Brain pericyte (primary cell): ENCODE data around the gene HILPDA.

ENCODE experiments used
- DNase-seq: peaks from one replicate; pipeline ENCODE4 v3.0.0-alpha.2; 2012; ENCODE audit warnings: low read depth, low spot score

Gene HILPDA, protein sequence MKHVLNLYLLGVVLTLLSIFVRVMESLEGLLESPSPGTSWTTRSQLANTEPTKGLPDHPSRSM

DNA sequence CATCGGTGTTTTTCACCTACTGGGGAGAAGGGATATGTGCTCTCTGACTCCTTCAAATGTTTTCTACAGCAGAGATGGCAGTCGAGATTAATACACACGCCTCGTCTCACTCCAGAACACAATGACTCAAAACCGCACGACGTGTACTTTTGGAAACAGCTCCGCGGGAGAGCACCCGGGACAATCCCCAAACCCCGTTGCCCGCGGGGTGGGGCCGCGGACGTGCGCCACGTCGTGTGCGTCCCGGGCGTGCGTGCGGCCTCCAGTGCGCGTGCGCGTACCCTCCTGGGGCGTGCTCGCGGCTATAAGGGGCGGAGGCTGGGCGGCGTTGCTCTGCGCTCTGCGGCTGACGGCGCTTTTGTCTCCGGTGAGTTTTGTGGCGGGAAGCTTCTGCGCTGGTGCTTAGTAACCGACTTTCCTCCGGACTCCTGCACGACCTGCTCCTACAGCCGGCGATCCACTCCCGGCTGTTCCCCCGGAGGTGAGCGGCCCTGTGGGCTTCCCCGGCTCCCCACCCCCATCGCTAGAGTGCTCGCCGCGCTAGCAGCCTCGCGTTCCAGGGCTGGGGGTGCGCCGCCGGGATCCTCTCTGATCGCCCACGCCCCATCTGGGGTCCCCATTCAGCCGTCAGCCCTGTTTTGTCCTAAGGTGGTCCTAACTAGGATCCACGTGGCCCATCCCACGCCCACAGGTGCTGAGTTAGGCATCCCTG lies at the start of gene HILPDA:
Gene HILPDA (plus strand): TSS at position 336 of the 712 bp plus-strand sequence. CDS start 1,391 bp downstream, outside the sequence.
- DNase-seq = peak; percentile 63

DNA sequence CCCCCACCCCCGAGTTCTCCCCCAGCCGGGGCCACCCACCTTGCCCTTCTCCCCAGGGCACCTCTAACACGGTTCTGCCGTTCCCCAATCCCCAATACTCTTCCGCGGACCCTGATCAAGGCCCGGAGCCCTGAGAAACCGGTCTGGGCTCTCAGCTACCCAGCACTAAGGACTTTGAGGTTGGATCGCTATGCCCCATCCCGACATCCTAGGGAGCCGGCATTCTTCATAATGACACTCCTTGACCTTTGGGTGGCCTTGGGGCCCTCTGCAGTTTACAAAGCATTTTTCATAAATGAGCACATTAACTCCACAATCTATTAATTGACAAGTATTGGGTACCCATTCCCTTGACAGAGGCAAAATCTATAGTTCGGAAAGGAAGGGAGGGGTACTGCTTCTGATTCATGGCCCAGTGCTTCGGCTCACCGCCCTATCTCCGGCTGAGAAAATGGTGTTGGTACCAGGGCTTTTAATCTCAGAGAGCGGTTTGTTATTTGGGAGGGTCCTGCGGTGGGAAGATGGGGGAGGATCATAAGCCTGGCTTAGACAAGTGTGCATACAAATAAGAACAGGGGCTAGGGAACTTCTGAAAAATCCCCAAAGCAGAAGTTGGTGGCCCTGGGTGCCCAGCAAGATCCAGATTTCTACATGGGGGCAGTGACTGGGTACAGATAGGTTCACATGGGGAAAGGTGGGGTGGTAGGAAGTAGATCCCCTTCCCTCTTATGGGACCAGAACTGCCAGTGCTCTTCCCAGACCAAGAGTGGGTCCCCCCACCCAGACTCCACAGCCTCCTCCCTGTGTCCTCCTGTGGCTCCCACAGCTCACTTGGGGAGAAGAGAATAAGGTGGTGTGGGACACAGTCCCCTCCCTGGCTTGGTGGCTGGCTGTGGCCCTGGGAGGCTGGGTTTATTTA lies 49.1 kb upstream of the HILPDA start:
- DNase-seq = no peak

DNA sequence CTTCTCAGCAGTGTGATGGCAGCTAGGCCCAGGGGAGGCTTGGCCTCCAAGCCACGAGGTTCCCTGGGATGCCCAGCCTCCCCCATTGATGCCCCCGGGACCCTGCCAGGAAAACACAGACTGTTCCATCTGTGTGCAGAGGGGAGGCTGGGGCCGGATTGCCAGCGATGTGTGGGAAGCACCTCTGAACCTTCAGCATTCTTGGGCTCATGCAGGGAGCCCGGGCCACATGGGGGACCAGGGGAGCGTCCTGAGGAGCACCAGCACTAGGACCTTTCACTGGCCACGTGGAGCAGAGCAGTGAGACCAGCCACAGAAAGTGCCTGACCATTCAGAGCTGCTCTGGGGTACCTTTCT lies 48.5 kb upstream of the HILPDA start:
- DNase-seq = no peak

DNA sequence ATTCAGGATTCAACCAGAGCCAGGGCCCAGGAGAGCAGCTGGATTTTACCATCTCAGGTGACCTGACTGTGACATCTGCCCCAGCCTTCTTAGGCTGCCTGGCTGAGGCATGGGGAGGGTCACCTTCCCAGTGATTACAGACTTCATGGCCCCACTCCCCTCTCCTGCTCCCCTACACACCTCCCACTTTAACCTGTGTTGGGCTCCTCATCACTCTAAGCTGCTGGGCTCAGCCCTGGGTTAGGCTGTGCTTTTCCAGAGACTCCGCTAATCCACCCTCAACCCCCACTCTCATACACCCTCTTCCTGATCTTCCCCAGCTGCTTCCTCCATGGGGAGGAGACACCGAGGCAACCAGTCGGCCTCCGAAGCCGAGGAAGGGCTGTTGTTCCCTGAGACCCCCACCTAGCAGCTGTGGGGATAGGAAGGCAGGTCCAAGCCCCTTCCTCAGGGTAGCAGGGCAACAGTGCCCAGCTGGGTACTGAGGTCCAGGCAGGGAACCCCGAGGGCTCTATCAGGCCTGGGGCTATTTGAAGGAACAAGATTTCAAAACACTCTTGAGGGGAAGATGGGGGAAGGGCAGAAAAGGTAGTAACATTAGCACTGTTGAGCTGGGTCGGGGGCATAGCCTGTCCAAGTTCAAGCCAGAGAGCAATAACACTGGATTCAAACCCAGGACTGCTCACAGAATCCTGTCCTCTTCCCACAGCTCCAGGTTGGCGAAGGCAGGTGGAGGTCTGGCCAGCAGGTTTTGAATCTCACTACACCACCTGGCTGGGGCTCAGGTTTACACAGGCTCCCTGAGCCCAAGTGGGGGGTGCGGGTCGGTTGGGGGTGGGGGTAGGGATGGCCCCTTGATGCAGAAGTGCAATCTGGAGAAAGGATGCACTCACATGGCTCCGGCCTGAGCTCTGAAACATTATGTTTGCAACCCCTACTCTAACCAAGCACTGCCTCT lies 47.6 kb upstream of the HILPDA start:
- DNase-seq = no peak

DNA sequence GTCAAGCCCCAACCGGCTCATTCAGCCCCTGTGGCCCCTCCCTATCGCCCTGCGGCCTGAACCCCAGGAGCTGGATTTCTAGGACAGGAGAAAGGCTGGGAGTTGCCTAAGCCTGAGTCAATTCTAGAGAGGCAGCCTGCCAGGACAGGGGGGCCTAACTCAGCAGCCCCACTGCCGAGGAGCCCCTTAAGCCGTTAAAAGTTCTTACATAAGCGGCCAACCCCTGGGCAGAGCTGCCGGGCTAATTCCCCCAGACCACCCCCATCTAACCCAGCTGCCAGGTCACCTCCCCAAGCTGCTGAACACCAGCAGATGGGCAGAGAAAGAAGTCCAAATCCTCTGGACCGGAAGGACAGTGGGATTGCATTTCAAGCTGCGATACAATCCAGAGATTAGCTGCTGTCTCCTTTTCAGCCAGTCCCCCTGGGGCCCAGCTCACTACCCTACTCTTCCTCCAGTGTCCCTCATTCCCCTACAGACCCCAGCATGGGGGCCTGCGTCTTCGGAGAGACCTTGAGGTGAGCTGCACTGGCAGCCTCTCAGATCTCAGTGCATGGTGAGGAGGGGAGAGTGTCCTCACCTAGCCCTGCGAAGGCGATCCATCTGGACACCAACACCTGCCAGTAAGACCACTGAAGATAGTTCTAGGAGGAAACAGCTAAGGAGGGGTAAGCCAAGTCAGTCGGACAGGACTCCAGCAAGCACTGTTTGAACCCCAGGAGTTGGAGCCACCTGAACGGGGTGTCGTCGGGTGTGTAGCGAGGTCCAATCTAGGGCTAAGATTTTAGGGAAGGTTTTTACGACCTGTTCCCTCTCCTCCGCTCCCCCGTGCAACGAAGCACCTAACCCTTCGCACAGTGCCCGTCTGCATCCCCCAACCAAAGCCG lies 46.7 kb upstream of the HILPDA start:
- no peak for DNase-seq

DNA sequence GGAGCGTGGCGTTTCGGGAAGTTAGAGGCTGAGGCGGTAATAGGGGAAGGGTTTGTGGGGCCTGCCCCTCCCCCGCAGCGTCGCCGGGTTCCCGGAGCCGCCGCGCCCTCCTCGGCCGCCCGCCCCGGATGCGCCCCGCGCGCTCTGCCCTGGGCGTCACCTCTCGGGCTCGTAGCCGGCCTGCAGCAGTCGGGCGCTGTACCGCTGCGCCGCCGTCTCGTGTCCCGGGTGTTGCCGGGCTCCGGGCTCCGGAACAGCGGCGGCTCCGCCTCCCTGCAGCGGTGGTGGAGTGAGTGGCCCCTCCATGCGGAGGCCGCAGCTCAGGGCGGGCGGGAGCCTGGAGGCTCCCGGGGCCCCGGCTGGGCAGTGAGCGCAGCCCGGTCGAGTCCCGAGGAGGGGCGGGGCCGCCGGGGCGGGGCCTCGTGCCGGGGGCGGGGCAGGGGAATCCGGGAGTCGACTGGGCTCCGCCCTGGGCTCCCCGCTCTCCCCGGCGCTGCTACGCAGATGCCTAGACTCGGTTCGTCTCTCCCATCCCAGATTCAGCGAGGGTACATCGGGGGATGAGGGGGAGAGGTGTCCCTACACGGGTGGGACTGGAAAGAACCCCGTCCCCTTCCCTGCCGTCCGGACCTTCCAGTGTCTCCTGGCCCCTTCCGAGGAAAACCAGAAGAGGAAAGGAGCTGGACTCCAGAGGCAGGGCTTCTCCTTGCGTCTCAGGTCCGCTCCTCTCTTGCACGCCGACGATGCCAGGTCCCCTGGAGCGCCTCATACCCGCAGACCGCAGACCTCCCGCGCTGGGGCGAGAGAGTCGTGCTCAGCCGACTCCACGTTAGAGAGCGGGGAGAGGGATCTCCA lies 45.9 kb upstream of the HILPDA start, which contains the start of gene IMPDH1:
Gene IMPDH1 (minus strand): TSS at position 387 of the 855 bp plus-strand sequence. CDS start 81 bp downstream, at position 306.
- peak; percentile 67 for DNase-seq

DNA sequence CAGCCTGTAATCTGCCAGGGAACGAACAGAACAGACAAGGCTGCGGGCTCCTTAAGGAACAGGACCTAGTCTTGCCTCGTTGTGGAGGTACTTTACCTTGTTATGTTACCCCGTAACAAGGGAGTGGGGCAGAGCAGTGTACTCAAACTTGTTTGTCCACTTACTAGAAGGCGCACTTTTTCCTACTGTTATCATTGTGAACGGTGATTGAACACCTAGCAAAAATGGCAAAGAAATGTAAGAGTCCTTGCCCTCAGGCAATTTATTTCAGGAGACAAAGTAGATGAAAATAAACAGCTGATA lies 45.3 kb upstream of the HILPDA start:
- DNase-seq = no peak

DNA sequence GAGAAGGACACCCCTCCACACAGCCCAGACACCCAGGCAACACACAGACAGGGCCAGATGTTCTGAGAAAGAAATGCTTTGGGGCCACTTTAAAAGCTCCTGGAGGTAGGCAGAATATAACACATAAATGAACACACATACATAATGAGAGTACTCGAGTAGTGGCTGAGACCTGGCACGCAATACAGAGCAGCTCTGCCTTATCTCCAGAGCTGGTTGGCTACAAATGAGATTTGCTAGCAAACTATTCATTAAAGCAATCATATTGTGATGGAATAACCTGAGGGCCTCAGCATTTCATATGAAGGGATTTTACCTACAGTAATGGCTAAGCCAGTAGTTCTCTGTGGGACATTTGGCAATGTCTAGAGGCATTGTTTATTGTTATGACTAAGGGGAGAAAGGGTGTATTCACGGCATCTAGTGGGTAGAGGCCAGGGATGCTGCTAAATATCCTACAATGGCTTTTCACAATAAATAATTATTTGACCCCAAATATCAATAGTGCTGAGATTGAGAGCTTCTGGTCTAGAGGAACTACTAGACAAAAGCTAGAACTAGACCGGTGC lies 40.4 kb upstream of the HILPDA start:
- DNase-seq = no peak

DNA sequence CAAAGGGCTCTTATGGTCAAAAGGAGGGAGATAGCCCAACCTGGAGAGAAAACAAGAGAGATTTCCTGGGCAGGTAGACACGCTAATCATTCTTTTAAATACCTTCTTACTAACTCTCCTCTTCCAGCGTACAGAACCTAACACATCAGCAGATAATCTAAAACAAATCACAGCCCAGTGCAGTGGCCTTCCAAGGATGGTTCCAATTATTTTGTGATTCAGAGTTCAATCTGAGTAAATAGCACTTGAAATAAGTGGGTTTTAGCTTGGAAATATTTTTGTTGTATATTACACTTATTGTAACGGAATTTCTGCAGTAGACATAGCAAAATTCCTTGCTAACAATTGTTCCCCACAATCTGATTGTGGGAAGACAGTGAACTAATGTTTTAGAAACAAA lies 38.6 kb upstream of the HILPDA start:
- DNase-seq = no peak

DNA sequence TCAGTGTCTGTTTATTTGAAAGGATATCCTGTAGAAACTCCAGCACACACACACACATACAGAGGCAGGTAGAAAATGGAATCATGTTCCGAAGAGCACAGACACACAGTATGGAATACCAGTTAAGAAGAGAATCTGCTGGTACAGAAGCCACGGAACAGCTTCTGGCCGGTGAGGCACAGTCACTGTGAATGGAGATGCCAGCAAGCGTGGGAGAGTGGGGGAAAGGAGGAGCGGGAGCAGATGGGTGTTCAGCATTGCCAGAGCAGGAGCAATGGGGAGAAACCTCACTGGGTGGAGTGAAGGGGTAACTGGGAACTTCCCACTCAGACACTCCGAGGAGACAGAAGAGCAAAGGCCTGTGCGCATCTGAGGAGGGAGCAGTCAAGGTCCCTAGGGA lies 36.4 kb upstream of the HILPDA start:
- DNase-seq = no peak

DNA sequence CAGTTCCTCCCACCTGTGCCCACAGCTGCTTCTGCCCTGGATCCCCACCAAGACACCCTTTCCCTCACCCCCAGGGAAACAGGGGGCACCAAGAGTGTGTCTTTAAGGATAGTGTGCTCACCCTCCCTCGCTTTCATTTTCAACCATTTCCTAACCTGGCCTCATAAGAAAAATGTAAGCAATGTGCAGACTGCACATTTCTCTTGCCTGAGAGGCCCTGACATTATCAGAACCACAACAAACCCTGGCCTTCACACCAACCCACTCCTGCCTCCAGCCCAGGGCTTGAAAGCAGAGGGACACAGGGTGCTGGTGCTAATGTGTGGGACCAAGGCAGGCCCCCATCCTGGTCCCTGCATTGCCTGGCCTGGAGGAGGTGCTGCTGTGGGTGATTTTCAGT lies 34.9 kb upstream of the HILPDA start:
- DNase-seq = no peak

DNA sequence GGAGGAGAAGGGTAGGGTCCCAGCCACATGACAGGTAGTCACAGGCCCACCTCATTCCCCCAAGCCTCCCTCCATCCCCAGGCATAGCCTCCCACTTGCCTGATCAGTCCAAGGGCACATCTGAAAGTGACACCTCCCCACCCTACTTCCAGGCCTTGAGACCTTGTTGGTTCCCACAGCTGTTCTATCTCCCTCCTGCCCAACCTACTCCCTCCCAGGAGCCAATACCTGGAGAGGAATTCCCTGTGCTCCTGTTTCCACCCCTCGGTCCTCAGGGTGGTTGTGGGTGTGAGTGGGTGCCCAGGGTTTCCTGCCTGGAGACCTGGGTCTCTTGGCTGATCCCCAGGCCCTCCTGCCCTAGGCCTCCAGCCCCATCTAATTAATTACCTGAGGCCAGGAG lies 34.3 kb upstream of the HILPDA start:
- no peak for DNase-seq

DNA sequence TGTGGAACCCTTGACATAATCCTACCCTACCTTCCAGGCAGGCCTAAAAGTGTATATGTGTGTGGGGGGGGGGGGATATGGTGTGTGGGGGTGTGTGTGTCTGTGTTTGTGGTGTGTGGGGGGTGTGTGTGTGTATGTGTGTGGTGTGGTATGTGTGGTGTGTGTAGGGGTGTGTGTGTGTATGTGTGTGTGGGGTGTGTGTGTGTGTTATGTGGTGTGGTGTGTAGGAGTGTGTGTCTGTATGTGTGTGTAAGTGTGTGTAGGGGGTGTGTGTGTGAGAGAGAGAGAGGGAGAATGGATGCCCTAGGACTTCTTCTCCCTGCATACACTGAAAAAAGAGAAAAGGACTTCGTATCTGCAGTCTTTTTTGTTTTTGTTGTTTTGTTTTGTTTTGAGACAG lies 33.6 kb upstream of the HILPDA start:
- no peak for DNase-seq

DNA sequence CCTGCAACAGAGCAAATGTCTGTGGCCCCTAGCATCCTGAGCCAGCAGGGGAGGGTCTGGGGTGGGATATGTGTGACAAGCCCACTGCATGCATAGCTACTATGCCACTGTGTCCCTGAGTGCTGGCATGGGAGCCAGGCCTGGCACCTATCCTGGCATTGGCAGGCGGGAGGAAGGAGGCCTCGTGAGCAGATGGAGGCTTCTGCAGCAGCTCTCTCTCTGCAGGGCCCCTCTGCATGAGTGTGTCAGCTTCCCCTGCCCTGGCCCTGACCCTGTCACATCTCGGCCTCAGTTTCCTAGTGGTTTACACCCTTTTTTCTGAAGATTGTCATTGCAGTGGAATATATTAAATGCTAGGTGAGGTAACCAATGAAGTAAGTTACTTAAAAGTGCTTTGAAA lies 32.8 kb upstream of the HILPDA start:
- no peak for DNase-seq

DNA sequence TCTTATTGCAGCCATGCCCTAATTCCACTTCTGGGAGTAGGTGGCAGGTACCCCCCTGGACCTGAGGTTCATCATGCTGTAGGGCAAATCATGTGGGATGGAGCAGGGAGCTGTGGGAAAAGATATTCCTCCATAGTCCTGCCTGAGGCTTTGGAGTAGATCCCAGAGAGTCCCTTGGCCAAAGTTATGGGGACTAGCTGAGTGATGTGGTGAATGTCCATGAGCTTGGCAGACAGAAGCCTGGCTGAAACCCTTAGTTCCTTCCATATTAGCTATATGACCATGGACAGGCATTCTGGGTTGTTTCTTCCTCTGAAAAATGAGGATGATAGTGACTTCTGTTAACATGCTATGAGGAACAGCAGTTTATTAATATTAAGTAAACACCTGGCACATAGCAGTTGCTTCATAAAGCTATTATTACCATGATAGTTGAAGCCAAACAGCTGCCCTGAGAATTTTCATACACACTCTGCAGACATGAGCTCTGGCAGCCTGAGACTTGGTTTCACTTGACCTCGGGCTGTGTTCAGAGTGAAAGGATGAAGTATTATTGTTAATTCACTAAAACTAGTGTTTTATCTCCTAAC lies 30.9 kb upstream of the HILPDA start:
- no peak for DNase-seq

DNA sequence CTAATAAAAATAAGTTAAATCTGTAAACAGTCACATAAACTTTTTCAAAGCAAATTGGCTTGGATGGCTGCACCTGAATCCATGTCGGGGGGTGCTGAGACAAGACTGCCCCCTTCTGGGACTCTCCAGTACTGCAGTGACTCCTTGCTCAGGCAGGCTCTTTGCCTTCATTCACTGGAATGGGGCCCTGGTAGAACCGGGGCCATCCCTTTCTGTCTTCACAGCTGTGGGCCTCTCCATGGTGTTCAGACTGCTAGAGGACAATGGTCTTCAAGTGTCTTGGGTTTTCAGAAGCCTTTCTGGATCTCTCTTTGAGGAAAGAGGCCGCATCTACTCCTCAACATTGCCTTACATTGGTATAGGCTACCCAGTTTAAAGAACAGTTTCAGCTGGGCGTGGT lies 29.8 kb upstream of the HILPDA start:
- DNase-seq = no peak

DNA sequence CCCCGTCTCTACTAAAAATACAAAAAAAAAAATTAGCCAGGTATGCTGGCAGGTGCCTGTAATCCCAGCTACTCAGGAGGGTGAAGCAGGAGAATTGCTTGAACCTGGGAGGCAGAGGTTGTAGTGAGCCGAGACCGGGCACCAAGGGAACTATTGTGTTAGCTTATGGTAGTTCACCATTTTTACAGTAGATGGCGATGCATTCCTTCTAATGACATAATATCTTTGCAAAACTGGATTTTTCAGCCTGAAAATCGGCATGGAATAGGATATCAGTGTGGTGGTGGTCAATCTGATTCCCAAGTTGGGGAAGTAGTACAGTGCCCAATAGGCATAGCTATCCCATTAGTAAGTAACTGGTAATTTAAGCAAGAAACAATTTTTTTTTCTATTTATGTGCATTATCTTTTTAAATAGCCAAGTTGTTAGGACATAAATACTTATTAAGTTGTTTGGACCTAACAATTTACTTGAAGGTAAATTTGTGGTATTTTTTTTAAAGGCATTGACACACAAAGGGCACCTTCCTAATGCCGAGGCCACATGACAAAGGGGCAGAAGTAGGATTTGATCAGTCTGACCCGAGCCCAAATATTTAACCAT lies 28.3 kb upstream of the HILPDA start:
- no peak for DNase-seq

DNA sequence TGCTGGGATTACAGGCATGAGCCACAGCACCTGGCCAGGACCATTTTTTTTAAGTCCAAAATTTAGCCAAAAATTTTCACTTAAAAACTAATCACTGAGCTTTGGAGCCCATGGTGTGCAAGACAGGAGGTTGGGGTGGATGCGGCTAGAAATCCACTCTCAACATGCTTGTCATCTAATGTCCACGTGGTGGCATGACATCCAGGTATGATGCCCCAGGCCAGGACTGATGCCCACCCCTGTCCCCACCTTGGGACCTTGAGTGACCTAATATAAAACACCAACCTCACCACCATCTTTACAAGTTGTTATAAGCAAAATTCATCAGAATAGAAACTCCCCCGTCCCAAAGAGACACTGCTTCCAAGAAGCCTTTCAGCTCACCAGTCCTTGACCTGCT lies 25.5 kb upstream of the HILPDA start:
- DNase-seq = no peak

DNA sequence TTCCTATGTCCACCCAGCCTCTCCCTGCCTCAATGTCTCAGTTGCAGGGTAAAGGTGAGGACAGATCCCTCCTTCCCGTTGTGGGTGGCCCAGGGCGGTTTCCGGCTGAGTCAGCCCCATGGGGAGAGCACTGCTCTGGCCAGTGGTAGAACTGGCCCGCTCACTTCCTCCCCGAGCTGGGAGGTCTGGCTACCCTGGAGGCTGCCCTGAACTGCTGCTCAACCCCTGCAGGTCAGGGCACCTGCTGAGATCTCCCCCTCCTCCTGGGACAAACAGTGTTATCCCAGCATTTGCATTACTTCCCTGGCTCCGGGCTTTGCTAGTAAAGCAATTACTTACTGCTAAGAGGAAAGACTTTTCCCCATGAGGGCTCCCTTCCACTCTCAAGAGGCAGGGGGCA lies 24.5 kb upstream of the HILPDA start:
- peak; percentile 60 for DNase-seq
